GM10266 (cell line): ENCODE measurements around the gene ATP8B3.

ENCODE experiments used
- DNase-seq: peaks from one replicate; pipeline ENCODE4 v3.0.0; 2012; ENCODE audit errors: extremely low spot score
- TF ChIP-seq, protein P1 (sequence below): IDR thresholded peaks from 2 replicates; pipeline ENCODE4 v1.5.1; 2012; ENCODE audit warnings: mild to moderate bottlenecking, low read depth; ENCODE audit not compliant: control insufficient read depth, insufficient read depth; ENCODE audit errors: missing control alignments

ATP8B3 gene

DNA sequence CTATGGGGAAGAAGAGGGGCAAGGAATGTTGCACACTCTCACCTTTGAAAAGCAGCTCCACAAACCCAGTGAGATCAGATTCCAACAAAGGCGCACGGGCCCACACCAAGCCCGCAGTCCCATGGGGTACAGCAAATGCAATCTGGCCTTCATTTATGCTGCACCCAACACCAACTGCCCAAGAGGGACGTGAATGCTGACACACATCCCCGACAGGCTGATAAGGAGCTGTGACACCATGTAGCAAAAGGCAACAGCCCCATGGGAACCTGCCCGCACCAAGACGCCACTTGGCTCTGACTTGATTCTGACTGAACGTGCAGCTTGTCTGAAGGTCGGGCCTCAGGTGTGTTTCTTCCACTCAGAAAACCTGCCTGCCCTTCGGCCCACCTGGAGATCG lies 18.9 kb upstream of the ATP8B3 start:
- TF ChIP-seq, protein P1, sequence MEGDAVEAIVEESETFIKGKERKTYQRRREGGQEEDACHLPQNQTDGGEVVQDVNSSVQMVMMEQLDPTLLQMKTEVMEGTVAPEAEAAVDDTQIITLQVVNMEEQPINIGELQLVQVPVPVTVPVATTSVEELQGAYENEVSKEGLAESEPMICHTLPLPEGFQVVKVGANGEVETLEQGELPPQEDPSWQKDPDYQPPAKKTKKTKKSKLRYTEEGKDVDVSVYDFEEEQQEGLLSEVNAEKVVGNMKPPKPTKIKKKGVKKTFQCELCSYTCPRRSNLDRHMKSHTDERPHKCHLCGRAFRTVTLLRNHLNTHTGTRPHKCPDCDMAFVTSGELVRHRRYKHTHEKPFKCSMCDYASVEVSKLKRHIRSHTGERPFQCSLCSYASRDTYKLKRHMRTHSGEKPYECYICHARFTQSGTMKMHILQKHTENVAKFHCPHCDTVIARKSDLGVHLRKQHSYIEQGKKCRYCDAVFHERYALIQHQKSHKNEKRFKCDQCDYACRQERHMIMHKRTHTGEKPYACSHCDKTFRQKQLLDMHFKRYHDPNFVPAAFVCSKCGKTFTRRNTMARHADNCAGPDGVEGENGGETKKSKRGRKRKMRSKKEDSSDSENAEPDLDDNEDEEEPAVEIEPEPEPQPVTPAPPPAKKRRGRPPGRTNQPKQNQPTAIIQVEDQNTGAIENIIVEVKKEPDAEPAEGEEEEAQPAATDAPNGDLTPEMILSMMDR, result no peak
- no peak for DNase-seq

DNA sequence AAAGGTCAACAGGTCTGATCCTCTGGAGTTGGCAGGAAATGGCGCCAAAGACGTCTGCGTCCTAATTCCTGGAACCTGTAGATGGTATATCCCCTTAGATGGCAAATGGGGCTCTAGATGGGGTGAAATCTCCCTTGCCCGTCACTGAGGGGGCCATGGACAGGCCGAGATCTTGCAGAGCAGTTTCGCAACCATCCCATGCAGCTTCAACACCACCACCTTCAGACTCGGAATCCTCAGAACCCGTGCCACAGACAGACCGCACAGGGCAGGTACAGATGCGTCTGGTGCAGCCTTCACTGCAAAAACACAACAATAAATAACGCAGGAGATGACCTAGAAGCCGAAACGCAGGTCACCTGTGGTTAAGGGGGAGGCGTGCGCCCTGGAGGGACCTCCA lies 18.5 kb upstream of the ATP8B3 start:
- TF ChIP-seq, protein P1, result no peak
- DNase-seq, result no peak

DNA sequence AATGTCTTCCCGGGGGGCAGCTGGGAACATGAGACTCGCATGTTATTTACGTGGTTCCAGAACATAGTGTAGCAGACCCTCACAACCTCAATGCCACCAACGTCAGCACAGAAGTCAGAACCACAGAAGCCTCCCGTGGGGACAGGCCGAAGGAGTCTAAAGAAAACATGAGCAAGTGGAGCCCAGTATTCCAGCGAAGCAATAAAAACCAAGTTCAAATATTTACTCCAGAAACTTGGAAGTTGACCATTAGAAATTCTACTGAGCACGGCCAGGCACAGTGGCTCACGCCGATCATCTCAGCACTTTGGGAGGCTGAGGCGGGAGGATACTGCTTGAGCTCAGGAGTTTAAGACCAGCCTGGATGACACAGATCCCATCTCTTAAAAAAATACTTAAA lies 17.9 kb upstream of the ATP8B3 start:
- no peak for DNase-seq
- TF ChIP-seq, protein P1, result no peak

DNA sequence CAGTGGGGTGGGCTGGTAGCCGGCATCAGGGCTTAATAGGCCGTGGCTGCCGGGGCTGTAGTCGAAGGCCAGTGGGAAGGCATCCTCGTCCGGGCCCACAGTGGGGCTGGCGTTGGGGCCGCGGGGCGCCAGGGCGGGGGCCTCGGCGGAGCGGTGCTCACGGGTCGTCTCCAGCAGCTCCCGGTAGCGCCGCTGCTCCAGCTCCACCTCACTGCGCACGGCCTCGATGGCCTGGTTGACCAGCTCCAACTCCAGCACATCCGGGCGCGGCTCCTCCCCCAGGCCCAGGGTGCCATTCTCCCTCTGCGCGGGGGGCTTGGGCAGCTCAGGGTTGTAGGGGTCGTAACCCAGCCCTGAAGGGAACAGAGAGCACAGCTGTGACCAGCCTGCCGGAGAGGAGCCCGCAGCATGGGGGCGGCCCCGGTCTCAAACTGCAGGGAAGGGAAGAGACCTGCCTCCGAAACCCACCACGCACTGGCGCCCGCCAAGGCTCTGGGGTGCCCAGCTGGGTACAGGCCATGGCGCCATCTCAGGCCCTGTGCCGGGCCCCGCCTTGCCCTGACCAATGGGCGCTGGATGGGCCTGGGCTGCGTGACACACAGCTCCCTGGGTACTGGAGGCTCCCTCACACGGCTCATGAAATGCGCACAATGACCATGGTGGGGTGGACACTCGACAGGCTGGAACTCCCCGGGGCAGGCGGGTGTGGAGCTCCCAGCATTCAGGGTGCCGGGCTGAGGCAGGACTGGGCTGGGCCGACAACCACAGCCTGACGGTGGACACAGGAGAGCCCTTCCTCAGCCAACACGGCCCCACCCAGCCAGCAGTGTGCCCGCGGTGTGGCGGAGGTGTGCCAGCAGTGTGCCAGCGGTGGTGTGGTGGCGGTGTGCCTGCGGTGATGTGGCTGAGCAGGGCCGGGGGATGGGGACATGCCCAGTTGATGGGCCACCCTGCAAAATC lies 16.5 kb upstream of the ATP8B3 start:
- no peak for DNase-seq
- TF ChIP-seq, protein P1, result no peak

DNA sequence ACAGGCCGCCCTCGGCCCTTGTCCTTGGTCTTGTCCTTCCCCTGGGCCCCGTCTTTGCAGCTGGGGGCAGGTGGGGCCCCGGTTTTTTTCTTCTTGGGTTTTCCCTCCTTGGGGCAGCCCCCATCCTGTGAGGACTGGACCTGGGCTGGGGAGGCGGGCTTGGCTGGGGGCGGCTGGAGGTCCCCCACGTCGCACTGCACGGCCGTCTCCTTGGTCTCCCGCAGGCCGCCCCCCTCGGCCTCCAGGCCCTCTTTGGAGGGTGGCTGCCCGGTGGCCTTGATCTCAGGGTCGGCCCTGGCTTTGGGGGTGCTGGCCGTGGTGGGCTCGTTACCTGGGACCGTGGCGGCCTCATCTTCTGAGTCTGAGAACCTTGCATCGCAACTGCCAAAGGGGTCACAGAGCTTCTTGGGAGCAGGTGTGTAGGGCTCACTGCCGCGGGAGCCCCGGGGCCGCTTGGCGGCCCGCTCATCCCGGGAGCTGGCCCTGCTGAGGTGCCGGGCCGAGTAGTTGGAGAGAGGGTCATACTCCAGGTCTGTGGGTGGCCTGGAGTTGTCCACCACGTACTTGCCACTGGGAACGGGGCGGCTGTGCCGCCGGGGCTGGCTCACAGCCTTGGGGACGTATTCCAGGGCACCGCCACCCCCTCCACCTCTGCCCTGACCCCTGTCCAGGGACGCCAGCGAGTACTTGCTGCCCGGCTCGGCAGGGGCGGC lies 15.6 kb upstream of the ATP8B3 start:
- no peak for DNase-seq
- TF ChIP-seq, protein P1, result no peak

DNA sequence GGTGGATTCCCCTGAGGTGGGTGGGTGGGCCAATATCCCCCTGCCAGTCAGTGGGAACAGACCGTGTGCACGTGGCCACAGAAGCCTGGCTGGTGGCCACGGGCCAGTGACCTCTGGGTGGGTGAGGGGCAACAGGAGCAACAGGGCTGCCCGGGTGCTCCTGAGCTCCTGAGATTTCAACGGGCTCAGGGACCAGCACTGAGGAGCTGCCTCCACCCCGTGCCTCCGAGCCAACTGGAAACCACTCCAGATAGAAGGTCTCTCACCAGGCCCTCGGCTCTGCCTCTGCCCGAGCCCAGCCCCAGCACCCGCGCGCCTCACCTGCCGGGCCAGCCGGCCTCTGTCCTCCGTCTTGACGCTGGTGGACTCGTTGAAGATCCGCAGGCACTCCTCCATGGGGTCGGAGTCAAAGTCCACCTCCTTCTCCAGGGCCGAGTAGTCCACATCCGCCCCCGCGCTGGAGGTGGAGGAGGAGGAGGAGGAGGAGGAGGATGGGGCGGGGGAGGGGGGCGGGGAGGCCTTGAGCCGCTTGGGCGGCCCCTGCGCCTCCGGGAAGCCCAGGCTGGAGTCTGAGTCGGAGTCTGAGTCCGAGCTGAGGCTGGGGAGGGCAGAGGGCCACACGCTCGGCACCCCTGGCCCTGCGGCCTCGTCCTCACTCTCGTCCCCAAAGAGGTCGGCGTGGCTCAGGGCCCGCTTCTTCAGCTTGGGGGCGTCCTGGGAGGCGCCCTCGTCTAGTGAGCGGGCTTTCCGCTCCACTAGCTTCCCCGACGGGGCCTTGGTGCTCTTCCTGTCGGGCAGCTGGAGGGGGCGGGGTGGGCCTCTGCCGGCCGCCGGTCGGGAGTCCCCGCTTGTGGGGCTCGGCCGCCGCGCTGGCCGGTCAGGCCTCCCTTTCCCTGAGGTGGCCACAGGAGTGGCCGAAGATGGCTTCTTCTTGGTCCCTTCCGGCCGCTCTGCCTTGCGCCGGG lies 14.8 kb upstream of the ATP8B3 start:
- no peak for DNase-seq
- TF ChIP-seq, protein P1, result no peak
